NK-92 (cell line): ENCODE results near the gene PITHD1.
A peak's percentile ranks its signal among the peaks of the same experiment; 100 is the strongest.
"Not testable (repeated sequence)": the region's sequence is repeated elsewhere in the genome, so short reads cannot be mapped to it uniquely, and the experiment has no call there.

Experiments
- DNase-seq: peaks from one replicate; lab custom pipeline; 2025; ENCODE audit not compliant: unreplicated experiment; lab: John Stamatoyannopoulos, UW

Gene PITHD1

DNA sequence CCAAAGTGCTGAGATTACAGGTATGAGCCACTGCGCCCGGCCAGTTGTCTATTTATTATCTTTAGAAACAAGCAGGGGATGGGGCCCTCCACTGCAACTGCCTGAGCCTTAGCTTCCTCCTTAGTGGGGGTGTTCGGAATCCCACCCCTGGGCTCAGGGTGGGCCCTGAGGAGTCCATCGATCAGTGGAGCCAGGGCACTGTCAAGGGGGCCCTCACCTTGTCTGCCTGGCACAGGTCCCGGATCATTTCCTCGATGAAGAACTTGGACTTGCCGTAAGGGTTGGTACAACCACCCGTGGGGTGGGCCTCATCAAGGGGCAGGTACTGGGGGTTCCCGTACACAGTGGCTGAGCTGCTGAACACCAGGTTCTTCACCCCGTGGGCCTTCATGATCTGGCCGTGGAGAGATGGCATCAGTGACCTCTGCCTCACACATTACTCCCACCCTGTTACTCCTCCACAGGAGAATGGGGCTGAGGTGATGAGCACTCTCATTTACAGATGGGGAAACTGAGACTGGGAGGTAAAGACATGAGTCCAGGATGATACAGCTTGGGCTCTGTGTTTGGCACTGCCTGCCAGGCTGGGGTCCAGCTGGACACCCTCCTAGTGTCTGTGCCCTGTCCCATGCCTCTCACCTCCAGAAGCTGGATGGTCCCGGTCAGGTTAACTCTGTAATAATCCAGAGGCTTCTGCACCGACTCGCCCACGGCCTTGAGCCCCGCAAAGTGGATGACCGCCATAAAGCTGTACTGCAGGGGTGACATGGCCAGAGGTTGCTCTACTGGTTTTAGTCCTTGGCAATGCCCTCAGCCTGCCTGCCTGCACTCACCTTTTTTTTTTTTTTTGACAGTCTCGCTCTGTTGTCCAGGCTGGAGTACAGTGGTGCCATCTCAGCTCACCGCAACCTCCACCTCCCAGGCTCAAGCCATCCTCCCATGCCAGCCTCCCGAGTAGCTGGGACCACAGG, 19.5 kb downstream of the PITHD1 start:
- DNase-seq = no peak

DNA sequence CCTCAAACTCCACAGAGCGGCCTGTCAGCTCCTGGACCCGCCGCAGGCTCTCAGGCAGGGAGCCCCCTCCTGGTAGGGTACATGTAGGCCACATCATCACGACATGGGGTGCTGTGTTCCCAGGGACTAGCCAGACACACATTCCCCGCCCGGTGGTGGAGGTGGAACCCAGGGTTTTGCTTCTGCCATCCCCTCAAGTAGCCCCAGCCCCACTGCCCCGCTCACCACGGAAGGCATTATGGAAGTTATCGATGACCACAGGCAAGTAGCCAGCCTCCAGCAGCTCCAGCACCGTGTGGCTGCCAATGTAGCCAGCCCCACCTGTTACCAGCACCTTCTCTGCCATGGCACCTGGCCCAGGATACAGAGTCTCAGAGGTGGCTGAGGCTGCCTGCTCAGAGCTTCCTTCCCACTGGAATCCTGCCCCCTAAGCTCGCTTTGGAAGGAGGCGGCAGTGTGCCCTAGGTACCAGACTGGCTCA, 20.5 kb downstream of the PITHD1 start:
- DNase-seq = no peak

GRCh38 chr1:23799255-23799569, 21.0 kb downstream of the PITHD1 start:
- DNase-seq = no peak

DNA sequence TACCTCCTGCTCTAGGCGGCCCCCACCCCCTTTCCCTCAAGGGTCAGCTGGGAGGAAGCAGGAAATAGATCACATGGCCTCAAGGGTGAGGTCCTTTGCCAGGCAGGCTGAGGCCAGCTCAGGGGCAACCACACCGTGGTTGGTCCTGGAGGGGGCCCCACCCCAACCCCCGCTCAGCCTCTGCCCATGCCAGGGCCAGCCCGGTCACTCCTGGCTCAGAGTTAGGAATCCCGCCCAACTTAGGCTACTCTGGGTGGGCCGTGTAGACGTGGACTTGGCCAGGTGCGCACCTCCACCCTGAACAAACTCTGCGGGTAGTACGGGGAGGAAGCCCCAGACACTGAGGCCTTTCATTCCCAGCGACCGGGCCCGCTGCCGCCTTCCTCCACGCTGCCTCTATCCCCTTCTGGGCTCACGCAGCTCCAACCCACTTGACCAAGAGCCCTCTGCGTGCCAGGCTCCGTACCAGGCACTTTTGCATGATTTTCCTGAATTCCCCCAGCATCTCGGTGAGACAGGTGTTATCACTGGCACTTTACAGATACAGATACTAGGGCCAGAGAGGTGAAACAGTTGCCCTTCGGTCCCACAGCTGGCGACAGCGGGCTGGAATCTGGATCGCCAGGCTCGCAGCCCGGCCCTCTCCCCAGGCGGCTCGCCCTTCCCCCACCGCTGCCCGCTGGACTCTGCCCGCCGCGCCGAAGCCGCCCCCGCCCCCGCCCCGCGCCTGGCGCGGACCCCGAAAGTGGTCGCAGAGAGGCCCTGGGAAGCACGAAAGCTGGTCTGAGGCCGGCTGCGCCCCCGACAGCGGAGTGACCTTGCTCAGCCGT, 21.6 kb downstream of the PITHD1 start:
- no peak for DNase-seq

DNA sequence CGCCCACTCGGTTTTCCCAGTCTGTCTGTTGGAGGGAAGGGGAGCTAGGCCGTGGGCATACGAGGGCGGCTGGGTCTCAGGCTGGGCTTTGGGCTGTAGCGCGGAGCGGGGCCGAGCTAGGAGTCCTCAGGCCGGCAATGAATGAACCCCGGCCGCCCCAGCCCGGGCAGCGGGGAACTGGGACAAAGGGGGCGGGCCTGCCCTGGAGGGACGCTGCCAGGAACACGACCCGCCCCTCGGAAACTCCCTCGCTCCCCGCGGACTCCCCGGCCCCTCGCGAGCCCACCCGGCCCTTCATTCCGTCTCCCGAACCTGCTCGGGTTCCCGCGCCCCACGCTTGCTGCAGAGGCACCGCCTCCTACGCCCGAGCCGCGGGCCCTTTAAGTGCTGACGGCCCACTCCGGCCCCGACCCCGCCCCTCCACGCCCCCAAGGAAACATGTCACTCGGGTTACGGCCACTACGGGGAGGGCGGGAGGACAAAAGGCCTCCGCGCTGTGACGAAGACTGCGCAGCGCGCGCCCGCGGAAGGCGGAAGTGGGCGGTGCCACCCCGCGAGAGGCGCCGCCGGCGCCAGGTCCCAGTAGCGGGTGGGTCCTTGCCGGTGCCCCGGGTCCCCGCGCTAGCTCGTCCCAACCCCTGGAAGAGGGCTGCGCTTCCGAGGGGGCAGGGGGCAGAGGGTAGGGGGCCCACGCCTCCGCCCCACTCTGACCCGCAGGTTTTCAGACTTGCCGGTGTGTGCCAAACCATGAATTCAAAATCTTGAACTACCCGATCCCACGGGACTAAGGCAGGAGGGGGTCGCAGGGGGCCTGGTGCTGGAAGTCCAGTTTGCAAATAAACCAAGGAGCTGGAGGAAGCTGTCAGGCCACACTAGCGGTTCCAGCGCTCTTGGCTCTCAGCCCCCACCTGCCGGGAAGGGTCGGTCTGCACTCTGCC, 22.5 kb downstream of the PITHD1 start, which contains the start of gene GALE:
TSS of gene GALE (minus strand) at position 355 of the 938 bp plus-strand sequence. CDS start 1,747 bp downstream, outside the sequence.
- peak; percentile 67 for DNase-seq

GRCh38 chr1:23801338-23801748, 23.1 kb downstream of the PITHD1 start:
- no peak for DNase-seq

DNA sequence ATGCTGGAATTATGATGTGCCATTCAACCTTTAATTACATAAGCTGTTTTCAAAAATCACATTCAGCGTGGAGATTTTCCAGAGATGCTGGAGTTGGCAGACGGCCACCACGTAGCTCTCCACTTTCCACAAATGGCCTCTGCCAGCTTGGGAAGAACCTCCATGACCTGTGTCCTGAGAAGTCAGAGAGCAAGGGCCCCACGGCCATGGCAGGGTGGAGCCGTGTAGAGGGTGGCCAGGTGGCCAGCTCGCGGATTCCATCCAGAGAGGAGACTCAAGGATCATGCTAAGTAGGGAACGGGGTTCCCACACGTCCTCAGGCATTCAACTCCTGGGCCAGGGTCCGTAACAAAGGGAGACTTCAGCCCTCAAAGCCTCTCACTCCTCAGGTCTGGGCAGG, 23.7 kb downstream of the PITHD1 start:
- DNase-seq = no peak

DNA sequence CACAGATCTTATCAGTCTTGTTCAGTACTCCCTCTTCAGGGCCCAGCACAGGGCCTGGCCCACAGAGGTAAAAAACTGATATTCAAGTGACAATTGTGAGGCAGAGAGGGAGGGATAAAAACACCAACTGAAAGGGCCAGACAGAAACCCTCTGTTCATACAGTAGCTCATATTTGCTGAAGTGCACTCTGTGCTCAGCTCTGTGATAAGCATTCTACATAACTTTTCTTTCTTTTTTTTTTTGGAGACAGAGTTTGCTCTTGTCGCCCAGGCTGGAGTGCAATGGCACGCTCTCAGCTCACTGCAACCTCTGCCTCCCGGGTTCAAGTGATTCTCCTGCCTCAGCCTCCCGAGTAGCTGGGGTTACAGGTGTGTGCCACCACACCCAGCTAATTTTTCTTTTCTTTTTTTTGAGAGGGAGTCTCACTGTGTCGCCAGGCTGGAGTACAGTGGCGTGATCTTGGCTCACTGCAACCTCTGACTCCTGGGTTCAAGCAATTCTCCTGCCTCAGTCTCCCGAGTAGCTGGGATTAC, 24.7 kb downstream of the PITHD1 start:
- not testable (repeated sequence) for DNase-seq

DNA sequence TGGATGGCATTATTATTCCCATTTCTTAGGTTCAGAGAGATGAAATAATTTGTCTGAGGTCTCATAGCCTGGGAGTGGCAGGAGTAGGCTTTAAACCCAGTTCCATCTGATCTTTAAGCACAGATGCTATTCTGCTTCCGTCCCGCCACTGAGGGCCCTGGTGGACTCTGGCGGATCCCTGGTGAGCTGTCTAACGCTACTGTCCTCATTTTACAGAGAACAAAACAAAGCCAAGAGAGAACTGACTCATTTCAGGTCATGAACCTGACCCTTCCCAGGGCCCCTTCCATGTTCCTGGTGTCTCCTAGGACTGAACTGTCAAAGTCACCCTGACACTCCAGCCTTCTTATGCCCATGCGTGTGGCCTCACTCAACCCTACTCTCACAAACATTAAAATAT, 25.5 kb downstream of the PITHD1 start:
- no peak for DNase-seq

DNA sequence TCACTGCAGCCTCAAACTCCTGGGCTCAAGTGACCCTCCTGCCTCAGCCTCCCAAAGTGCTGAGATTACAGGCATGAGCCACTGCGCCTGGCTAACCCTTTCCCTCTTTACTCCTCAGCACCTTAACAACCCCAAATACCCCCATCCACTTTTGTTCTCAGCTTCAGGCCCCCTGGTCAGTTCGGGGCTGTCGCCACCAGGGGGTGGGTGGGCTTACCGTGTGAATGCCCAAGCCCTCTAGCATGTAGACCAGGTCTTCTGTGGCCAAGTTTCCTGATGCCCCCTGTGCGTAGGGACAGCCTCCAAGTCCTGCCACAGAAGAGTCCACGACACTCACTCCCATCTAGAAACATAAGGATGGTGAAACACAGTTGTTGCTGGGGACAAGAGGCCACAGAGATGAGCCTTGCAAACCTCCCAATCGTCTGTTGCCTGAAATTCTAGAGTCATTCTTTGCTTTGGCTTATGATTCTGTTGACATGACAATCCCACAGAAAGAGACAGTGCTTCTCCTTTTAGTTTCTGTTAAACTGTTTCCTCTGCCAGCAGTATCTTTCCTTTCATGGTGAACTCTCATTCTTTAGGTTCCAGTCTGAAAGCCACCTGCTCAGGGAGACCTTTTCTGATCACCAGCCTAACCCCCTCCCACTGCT, 26.1 kb downstream of the PITHD1 start:
- DNase-seq = no peak

DNA sequence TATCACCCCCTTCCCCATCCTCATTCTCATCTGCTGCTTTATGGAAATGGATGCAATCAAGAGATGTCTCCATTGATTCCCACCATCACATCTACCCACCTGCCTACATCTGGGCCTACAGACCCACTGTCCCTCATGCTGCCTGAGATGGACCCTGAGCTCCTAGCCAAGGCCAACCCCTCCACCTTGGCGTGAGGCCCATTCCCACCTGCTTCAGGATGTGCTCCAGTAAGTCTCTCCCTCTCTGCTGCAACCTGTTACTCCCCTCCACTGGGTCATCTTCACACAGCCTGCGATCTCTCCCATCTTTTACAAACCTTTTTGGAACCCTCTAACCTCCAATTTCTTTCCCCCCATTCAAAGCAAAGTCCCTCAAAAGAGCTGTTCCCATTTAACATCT, 26.8 kb downstream of the PITHD1 start:
- no peak for DNase-seq

DNA sequence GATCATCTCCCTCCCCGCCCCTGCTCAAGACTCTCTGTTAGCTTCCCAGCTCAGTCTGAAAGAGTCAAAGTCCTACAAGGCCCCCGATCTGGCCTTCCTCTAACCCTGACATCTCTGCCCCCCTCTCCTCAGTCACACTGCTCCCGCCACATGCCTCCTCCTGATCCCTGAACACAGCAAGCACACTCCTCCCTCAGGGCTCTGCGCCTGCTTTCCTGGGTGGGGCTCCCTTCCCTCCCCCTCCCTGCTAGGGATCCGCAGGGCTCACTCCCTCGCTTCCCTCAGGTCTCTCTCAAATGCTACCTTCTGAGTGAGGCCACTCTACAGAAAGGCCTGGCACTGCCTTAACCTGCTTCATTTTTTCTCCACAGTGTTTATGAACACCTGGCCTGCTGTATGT, 28.1 kb downstream of the PITHD1 start:
- DNase-seq = no peak

- DNase-seq = no peak
Measured at GRCh38 chr1:23807453-23807852, 29.2 kb downstream of the PITHD1 start.

DNA sequence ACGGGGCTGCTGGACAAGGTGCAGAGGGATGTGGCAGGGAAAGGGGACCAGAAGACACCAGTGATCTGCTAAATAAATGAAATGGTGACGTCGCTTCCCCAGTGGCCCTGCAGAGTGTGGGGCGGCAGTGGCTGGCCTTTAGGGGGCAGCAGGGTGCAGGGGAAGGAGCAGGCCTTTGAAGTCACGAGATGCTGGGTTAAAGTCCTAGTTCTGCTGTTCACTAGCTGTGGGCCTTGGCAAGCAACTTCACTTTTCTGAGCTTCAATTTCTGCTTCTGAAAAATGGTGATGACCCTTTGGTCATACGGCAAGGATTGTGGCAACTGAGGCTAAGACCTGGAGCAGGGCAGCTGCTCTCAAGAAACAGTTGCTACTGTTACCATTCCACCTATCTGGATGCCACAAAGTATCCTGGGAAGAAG, 31.5 kb downstream of the PITHD1 start:
- DNase-seq = peak; percentile 24

- no peak for DNase-seq
Measured at GRCh38 chr1:23810818-23811540, 32.8 kb downstream of the PITHD1 start.

- DNase-seq = no peak
Measured at GRCh38 chr1:23814016-23814415, 35.8 kb downstream of the PITHD1 start.

DNA sequence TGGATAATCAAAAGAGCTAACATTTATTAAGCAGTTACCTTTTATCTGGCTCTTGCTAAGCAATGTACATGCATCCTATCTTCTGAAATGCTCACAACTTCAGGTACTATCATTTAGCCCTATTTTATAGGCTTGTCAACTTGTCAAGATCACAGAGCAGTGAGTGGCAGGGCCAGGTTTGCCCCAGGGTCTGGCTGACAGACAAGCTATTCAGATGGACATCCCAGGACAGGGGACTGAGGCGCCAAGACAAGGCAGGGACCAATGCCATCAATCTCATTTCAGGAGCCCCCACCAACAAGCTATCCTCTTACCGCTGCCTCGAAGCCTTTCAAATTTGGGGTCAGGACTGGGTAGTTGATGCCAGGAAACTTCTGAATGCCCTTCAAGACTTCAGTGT, 38.1 kb downstream of the PITHD1 start:
- no peak for DNase-seq

GRCh38 chr1:23816906-23817305, 38.7 kb downstream of the PITHD1 start:
- DNase-seq = no peak

DNA sequence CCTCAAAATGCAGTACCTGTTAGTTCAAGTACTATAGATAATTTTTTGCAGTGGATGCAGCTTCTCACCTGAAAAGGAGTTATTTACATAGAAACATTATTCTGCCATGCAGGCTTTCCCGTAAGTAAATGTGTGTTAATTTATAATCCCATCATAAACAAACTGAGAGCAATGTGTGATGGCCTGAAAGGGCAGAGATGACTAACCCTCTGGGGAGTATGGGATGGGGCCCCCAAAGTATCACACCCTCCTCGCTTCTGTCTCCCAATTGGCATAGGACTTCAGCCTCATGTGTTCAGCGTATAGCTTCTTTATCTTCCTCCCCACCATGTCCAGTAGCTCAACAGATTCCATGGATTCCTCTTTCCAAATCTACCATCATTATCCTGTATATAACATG, 39.4 kb downstream of the PITHD1 start:
- no peak for DNase-seq
